Spleen (tissue), 11 donors: Measurements from ENCODE around the gene ADAMTS3. TPM values are rescaled to one million over a fixed set of nuclear protein-coding genes. Genes with fewer than 3 reads are reported as not detected.

Experiments used
- DNase-seq: peaks from one replicate; pipeline ENCODE4 v3.0.0-alpha.2; 2020
- H3K27ac ChIP-seq, 8 donors: fragments of 200-600 bp; sonication (generic) in 7 of 8; 1 replicate in 4 of 8; 2 replicates in 4 of 8; pipeline versions ENCODE4 v1.5.0 to v1.8.0; 2016 to 2021; ENCODE audit warnings: inconsistent platforms in 4 of 8, mild to moderate bottlenecking in 4 of 8, moderate library complexity in 1 of 8
- H3K27me3 ChIP-seq, 7 donors: fragments of 200-600 bp; sonication (generic) in 6 of 7; replicated peaks in 1 of 7; 1 replicate in 4 of 7; 2 replicates in 3 of 7; pipeline versions ENCODE4 v1.5.0 to v1.8.0; 2016 to 2021; ENCODE audit warnings: inconsistent platforms in 3 of 7, mild to moderate bottlenecking in 1 of 7
- H3K36me3 ChIP-seq, 6 donors: fragments of 200-600 bp; sonication (generic) in 5 of 6; 1 replicate in 4 of 6; 2 replicates in 2 of 6; pipeline versions ENCODE4 v1.5.0 to v1.8.0; 2016 to 2021; ENCODE audit warnings: inconsistent platforms in 2 of 6
- H3K4me1 ChIP-seq, 6 donors: fragments of 200-600 bp; sonication (generic) in 5 of 6; 1 replicate in 3 of 6; 2 replicates in 3 of 6; pipeline versions ENCODE4 v1.5.0 to v1.8.0; 2016 to 2021; ENCODE audit warnings: inconsistent platforms in 3 of 6
- H3K4me3 ChIP-seq, 8 donors: fragments of 200-600 bp; sonication (generic) in 7 of 8; 1 replicate in 4 of 8; 2 replicates in 4 of 8; pipeline versions ENCODE4 v1.5.0 to v1.8.0; 2016 to 2021; ENCODE audit warnings: inconsistent platforms in 4 of 8, mild to moderate bottlenecking in 4 of 8, moderate library complexity in 2 of 8
- H3K9me3 ChIP-seq, 8 donors: fragments of 200-600 bp; sonication (generic) in 7 of 8; 1 replicate in 4 of 8; 2 replicates in 4 of 8; pipeline versions ENCODE4 v1.5.0 to v1.8.0; 2016 to 2021; ENCODE audit warnings: inconsistent platforms in 4 of 8
- POLR2A ChIP-seq, 3 donors: fragments of 450-650 bp; IDR thresholded peaks; one replicate each; pipeline ENCODE4 v1.5.1; 2017; ENCODE audit warnings: antibody characterized with exemption in 3 of 3, mild to moderate bottlenecking in 1 of 3
- POLR2AphosphoS5 ChIP-seq, 3 donors: sonication (generic); formaldehyde crosslinking; IDR thresholded peaks; one replicate each; pipeline ENCODE4 v1.5.1; 2017; ENCODE audit warnings: antibody characterized with exemption in 3 of 3
- WGBS, 5 donors: extraction: QIAGEN DNeasy Blood & Tissue Kit in 3 of 5; methylation state at CpG; one replicate each; pipeline versions ENCODE4 v1.1.5 to v1.1.7; 2013 to 2018; 5-methylcytosine and 5-hydroxymethylcytosine counted together
- intact Hi-C: fragments of 100-400 bp; cut with DNase I; formaldehyde crosslinking; loops from one replicate; pipeline ENCODE4 v1.15.0; 2023; ENCODE audit warnings: low total_unique reads
- polyA plus RNA-seq, 3 donors: library from polyadenylated mRNA; stranded (reverse); fragments of 200-250 nt; gene quantifications; one replicate each; pipeline ENCODE4 v1.2.1, GENCODE V29; 2013
- total RNA-seq, 7 donors: library from RNA; depleted of rRNA in 3 of 7; stranded (reverse); fragments of >200 nt in 3 of 7; fragmentation: NEBNext Ultra II Directional in 4 of 7; extraction: Animal tissue kit (Norgen Biotek cat#: 25700) in 4 of 7; gene quantifications; one replicate each; pipeline versions ENCODE4 v1.1.0 to v1.2.1, GENCODE V29; 2016 to 2021
- TF ChIP-seq, protein P1 (sequence below), 11 experiments: fragments of 200-600 bp in 7 of 11; fragments of 450-650 bp in 4 of 11; sonication (generic) in 4 of 11; IDR thresholded peaks in 8 of 11; conservative IDR thresholded peaks in 3 of 11; 1 replicate in 7 of 11; 2 replicates in 4 of 11; pipeline versions ENCODE4 v1.4.0 to v1.8.0; 2016 to 2021; ENCODE audit warnings: antibody characterized with exemption in 11 of 11, inconsistent platforms in 4 of 11, mild to moderate bottlenecking in 1 of 11
- donor health status: healthy with polysubstance abuse.
- donor health status: DM: no; HTN: no; CAD: no; lungs with moderate emphysema.
- donor health status: DM: no; HTN: no; CAD: no.
- donor health status: Bipolar disorder and iron deficiency.
- donor health status: healthy.
- donor health status: DM: no; HTN: no; CAD: no.
- donor health status: DM: yes; HTN: yes; CAD: no.

ADAMTS3 gene
- total and polyA plus RNA-seq, 10 donors = 0.15 to 2.6 (median 0.66) TPM

DNA sequence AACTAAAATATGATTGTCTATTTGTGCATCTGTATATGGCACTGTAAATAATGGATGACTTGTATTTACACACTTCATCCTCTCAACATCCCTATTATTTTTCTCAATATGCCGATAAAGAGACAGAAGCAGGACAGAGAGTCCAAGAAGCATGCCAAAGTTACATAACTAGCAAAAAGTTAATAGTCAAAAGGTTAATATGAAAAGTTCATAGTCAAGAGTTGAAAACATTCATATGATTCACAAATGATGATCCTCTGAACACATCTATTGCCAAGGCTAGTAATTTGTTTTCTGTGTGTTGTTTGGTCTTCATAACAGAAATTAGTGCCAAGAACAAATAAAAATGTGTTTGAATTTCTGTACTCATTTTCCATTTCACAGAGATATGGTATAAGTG is 231.0 kb downstream of the ADAMTS3 start:
- H3K9me3 ChIP-seq = no peaks in the 10 kb centered on the region
- H3K36me3 ChIP-seq = no peaks in the 10 kb centered on the region
- no peaks in the 10 kb centered on the region for H3K27me3 ChIP-seq
- H3K27ac ChIP-seq = no peak overlapping the region
- 79 to 90% (median 85%) methylated on average over 1 of the region's 1 CpG for WGBS, 5 donors
- no peaks in the 10 kb centered on the region for H3K4me1 ChIP-seq
- TF ChIP-seq, protein P1, sequence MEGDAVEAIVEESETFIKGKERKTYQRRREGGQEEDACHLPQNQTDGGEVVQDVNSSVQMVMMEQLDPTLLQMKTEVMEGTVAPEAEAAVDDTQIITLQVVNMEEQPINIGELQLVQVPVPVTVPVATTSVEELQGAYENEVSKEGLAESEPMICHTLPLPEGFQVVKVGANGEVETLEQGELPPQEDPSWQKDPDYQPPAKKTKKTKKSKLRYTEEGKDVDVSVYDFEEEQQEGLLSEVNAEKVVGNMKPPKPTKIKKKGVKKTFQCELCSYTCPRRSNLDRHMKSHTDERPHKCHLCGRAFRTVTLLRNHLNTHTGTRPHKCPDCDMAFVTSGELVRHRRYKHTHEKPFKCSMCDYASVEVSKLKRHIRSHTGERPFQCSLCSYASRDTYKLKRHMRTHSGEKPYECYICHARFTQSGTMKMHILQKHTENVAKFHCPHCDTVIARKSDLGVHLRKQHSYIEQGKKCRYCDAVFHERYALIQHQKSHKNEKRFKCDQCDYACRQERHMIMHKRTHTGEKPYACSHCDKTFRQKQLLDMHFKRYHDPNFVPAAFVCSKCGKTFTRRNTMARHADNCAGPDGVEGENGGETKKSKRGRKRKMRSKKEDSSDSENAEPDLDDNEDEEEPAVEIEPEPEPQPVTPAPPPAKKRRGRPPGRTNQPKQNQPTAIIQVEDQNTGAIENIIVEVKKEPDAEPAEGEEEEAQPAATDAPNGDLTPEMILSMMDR (IDR thresholded peaks at IDR 0.05 in 8 of 11, conservative IDR thresholded peaks at IDR 0.05 in 3 of 11) = no peak
- no peak for TF ChIP-seq POLR2AphosphoS5 (IDR thresholded peaks at IDR 0.05)
- TF ChIP-seq POLR2A (IDR thresholded peaks at IDR 0.05) = no peak
- no peak overlapping the region for H3K4me3 ChIP-seq
- no peak for DNase-seq
- intact Hi-C loops = loop anchor here (10.0 kb wide), 1 partner anchor 127 kb away; no protein-coding TSS in a partner anchor

DNA sequence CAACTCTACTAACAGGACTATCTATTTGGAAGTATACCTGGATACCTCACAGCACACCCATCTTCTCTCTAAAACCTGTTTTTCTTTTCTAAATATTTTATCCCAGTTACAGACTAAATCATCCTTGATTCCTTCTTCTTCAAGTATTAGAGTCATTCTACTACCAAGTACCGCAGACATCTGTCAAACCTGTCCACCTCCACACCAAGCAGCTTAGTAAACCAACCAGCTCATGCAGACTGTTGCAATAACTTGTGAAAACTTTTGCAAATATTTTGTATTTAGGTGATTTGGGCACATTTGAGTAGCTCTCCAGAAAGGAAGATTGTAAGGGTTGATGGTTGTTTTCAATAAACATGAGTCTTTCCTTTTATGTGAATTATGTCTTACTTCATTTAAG is 238.6 kb downstream of the ADAMTS3 start:
- no peaks in the 10 kb centered on the region for H3K36me3 ChIP-seq
- H3K27me3 ChIP-seq = no peaks in the 10 kb centered on the region
- TF ChIP-seq POLR2AphosphoS5 (IDR thresholded peaks at IDR 0.05) (no peak), POLR2A (IDR thresholded peaks at IDR 0.05) (no peak)
- TF ChIP-seq, protein P1 (IDR thresholded peaks at IDR 0.05 in 8 of 11, conservative IDR thresholded peaks at IDR 0.05 in 3 of 11) = no peak
- H3K4me3 ChIP-seq = no peak overlapping the region
- no peaks in the 10 kb centered on the region for H3K4me1 ChIP-seq
- H3K9me3 ChIP-seq = no peaks in the 10 kb centered on the region
- DNase-seq = no peak
- WGBS, 5 donors = 86 to 95% (median 92%) methylated on average over 1 of the region's 1 CpG
- intact Hi-C loops = loop anchor here (10.0 kb wide), 1 partner anchor 134 kb away; no protein-coding TSS in a partner anchor
- H3K27ac ChIP-seq = no peak overlapping the region

DNA sequence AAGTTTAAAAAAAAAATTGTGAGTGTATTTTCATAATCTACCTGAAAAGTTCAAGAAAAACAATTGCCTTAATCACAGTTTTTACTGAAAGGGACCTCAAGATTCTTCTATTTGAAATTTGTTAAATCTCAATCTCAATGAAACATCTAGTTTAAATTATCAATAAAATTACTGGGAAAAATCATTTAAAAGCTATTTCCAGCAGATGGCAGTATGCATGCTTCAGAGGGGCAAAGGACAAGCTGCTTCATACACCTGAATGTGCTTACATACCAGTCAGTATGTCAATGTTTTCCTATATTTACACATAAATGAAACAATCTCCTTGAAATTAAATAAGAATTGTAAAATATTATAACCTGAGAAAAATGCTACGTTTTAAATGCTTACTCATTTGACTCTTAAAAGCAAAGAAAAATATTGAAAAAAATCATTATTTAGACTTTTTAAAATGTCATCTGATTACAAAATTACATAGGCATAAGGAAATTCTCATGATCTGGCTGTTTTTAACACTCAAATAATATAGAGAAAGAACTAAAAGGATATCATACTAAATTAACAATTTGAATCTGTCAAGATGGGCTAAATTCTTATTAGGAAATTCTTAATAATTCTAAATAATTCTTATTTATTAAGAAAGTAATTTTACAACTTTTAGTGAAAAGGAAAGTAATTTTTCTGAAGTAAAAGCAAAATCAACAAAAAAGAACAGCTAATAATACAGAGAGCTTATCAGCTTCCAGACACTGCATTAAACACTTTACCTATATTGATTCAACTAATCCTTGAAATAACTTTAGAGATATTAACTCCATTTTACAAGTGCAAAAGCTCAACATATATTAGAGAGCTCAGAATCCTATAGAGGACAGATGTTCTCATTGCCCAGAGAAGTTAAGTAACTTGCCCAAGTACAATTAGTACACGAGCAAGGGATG is 242.1 kb downstream of the ADAMTS3 start:
- WGBS, 5 donors = 49 to 60% (median 50%) methylated on average over 2 of the region's 2 CpGs
- no peaks in the 10 kb centered on the region for H3K9me3 ChIP-seq
- no peak for DNase-seq

DNA sequence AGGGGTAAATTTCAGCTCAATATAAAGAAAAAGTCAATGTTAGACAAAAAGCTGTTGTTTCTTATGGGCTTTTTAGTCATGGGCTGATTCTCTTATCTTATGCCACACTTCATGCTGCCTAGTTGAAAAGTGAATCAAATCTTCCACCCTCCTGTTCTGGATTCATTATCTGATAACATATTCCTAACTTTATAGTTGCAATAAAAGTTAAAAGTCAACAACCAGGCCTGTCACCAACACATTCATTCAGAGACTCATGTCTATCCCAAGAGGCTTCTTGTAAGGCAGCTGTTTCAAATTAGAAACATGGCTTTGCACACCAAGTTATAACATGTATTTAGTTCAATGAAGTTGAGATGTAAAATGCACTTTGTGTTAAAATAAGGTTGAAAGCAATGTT is 243.8 kb downstream of the ADAMTS3 start:
- intact Hi-C loops = no loop called here
- Histone ChIP-seq H3K36me3 (no peaks in the 10 kb centered on the region), H3K27me3 (no peaks in the 10 kb centered on the region), H3K9me3 (no peaks in the 10 kb centered on the region), H3K27ac (no peak overlapping the region), H3K4me3 (no peak overlapping the region), H3K4me1 (no peaks in the 10 kb centered on the region)
- DNase-seq = no peak
- TF ChIP-seq, protein P1 (IDR thresholded peaks at IDR 0.05 in 8 of 11, conservative IDR thresholded peaks at IDR 0.05 in 3 of 11) = no peak
- no peak for TF ChIP-seq POLR2A (IDR thresholded peaks at IDR 0.05)
- no peak for TF ChIP-seq POLR2AphosphoS5 (IDR thresholded peaks at IDR 0.05)

More for the DNA sequence above, 242.1 kb downstream of the ADAMTS3 start:
- Histone ChIP-seq H3K4me1 (no peaks in the 10 kb centered on the region), H3K27me3 (no peaks in the 10 kb centered on the region), H3K27ac (no peak overlapping the region), H3K36me3 (no peaks in the 10 kb centered on the region), H3K4me3 (no peak overlapping the region)
- no peak for TF ChIP-seq POLR2AphosphoS5 (IDR thresholded peaks at IDR 0.05)
- TF ChIP-seq, protein P1 (IDR thresholded peaks at IDR 0.05 in 8 of 11, conservative IDR thresholded peaks at IDR 0.05 in 3 of 11) = peak in 4 of 11 experiments; percentile 21 to 42 (median 28)
- no peak for TF ChIP-seq POLR2A (IDR thresholded peaks at IDR 0.05)
- intact Hi-C loops = no loop called here
